Right lobe of liver (tissue), 4 donors: ENCODE results near the gene NAPA.

ENCODE experiments used
- CTCF ChIP-seq, 4 donors: fragments of 200-600 bp in 3 of 4; fragments of 450-650 bp in 1 of 4; IDR thresholded peaks; one replicate each; pipeline versions ENCODE4 v1.5.1 to v1.8.0; 2016 to 2022; ENCODE audit warnings: antibody characterized with exemption in 4 of 4, mild to moderate bottlenecking in 2 of 4
- POLR2A ChIP-seq: fragments of 450-650 bp; IDR thresholded peaks from one replicate; pipeline ENCODE4 v1.6.1; 2017; ENCODE audit warnings: antibody characterized with exemption, mild to moderate bottlenecking
- donor health status: DM: no; HTN: no; CAD: no.
- donor health status: DM: no; HTN: no; CAD: no.
- donor health status: DM: no; HTN: yes; CAD: no.

GRCh38 chr19:47505506-47505905 lies 9.4 kb downstream of the NAPA start:
- TF ChIP-seq POLR2A (no peak), CTCF (IDR thresholded peaks at IDR 0.05) (no peak)
